GDM1 (cell line): ENCODE data around the gene APBB2.
A peak's percentile ranks its signal among the peaks of the same experiment; 100 is the strongest.
"Not testable (repeated sequence)": the region's sequence is repeated elsewhere in the genome, so short reads cannot be mapped to it uniquely, and the experiment has no call there.

Source experiments
- DNase-seq: peaks from one replicate; lab custom pipeline; 2025; lab: John Stamatoyannopoulos, UW

APBB2 gene

DNA sequence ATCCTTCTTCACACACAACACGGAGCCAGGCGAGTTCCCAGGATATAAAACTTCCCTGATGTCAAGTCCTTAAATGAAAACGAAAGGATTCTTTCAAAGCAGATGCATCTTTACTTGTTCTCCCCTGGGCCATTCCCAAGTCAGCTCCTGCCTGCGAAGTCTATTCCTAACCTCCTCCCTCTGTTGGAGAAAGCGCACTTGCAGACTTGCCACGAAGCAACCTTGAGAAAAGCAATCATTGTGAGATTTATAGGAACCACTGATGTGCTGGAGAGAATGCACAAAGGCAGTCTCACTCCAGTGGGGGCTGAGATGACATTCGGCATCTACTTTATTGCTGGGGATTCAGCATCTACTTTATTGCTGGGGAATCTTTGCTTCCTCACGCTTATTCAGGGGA lies 308.9 kb downstream of the APBB2 start:
- no peak for DNase-seq

DNA sequence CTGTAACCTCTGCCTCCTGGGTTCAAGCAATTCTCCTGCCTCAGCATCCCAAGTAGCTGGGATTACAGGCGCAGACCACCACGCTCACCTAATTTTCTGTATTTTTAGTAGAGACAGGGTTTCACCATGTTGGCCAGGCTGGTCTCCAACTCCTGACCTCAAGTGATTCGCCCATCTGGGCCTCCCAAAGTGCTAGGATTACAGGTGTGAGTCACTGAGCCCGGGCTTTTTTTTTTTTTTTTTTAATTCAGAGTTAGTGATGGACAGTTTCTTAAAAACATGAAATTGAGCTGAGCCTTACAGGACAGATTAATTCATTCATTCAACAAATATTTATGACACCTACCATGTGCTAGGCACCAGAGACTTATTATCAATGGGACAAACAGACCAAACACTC lies 313.8 kb downstream of the APBB2 start:
- DNase-seq = not testable (repeated sequence)

DNA sequence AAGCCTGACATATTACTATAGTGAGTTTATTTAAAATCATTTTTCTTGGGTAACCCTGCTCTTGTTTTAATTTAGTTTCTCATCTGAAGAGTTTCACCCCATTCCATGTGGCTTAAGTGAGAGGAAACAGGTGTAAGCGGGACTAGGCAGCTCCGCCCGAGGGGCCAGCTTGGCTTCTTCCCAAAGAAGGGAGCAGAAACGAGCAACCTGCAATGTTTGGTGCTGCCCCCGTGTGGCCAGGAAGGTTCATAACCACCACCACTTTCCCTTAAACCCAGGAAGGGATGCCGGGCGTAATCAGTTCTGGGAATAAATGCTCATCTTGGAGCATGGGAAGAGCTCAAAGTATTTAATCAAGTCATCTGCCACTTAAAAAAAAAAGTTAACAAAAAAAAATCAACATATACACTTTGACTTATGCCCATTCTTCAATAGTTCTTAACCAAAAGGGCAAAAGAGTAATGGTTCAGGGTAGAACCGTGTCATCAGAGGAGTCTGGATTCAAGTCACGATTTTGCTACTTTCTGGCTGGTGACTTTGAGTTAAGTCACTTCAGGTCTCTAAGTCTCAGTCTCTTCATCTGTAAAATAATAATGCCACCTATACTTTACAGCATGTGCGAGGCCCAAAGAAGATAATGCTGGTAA lies 316.7 kb downstream of the APBB2 start:
- peak; percentile 12 for DNase-seq

DNA sequence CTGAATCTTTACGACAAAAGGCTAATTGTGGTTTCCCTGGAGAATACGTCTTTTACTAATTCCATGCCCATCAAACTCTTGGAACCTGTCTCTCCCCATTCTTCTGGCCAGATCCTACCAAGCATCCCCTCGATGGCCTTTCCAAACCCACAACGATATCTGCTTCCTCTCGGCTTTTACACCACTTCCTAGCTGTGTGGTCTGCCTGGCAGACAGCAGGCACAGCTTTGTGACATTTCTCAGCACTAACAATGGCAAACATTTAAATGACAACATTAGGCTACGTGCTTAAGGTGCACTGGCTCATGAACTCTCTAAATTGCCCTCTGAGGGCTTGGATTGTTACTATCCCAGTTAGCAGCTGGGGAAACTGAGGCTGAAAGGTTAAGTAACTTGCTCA lies 323.6 kb downstream of the APBB2 start:
- no peak for DNase-seq

DNA sequence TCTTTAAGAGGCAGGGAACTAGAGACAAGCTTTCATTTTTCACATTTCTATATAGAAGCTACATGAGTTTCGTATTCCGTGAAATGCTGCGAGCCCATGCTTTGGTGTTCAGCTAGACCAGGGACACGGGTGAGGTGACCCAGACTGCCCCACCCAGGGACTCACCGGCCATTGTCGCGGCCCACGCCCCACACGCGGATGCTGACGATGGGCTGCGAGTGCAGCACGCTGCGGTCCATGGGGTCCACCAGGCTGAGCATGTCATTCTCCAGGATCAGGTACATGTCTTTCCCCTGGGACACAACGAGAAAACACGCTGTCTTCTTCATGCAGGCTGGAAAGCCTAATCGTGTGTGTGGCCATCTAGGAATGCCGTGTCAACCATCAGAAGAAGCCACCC lies 324.1 kb downstream of the APBB2 start:
- DNase-seq = no peak

DNA sequence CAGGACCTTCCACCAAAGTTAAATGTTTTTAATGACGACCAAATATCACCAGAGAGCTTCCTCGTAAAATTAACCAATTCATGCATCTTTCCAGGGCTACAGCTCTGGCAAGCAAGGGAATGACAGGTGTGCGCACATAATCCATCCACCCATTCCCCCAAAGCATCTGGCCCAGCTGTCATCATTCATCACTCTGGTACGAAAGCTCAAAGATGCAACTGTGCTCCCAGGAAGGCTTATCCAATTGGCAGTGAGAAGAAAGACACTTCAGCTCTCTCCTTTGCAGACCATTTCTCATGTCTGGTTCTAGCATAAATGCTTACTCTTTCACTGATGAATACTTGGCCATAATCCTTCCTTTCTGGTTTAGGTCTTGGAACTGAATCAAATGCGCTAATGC lies 325.4 kb downstream of the APBB2 start:
- no peak for DNase-seq

DNA sequence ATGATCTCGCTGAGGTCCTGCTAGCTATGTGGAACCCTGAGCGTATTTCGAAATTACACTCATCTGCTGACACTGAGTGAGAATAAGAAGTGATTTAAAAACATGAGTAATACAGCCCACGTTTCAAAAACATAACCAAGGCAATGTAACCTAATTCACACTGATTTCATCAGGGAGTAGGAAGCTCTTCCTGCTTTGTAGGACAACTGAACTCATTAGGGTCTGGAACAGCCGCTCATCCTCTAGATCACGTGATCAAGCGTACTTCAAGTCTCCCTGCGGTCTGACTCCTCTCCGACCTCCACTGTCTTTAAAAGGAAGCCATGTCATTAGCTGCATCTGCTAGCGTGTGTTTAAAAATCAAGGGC lies 326.6 kb downstream of the APBB2 start:
- no peak for DNase-seq

DNA sequence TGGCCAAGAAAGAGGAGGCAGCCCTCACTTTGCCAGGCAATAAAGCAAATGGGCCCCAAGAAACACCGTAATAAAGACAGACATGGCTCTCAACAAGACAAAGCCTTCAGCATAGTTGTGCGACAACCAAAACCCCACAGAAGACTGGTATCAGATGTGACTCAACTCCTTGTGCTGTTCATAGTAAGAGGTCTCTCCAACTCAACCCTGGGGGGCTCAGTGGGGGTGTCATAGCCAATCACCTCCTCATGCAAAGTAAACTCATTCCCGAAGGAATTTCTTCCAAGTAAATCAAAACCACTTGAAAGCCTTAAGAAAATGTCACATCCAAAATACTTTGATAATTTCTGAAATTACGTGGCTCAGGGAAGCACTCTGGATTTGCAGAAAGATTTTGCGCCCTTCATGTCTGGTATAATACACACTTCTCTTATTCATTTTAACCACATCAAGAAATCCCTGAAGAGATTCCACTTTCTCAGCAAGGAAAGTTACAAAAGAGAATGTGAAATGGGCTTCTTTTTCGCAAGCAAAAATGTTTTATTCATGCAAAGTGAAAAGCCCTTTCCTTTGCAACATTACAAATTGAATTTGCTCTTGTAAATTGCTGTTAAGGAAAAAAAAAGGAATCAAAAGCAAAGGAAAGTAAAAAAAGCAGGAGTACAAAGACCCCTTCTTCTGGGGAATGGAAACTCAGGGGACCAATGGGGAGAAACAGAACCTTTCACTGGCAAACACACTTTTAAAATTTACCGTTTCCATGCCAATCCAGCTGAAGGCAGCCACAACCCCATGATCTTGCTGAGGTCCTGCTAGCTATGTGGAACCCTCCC lies 327.2 kb downstream of the APBB2 start:
- DNase-seq = no peak

DNA sequence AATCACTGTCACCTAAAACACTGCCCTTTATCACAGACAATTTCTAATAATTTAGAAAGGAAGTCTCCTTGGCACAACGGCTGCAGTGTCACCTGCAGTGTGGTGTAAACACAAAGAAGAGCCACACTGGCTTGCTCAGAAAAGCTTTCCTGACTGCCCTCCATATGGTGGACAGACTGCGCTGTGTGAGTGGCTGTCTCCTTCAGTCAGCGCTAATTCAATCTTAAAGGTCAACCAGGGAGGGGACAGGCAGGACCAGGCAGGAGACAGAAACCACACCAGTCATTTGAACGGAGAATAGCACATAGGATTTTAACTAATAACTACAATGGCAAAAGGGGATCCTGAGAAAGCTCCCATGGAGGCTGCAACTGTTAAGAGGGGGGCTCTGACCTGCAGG lies 332.5 kb downstream of the APBB2 start:
- no peak for DNase-seq

DNA sequence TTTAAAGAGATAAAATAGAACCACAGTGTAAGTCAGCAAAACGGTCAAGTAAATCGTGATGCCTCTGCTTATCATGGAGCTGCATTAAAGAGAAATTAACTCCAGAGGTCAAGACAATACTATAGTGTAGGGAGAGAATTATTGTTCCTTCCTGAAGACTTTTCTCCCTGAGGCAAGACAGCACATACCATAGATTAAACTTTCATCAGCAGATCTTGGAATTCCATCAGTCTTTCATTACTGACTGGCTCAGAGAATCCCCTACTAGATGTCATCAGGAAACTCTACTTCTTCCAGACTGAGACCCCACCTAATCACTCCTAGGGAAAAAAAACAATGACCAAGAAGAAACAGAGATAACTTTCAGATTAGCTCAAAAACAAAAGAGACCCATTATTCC lies 333.2 kb downstream of the APBB2 start:
- DNase-seq = no peak

DNA sequence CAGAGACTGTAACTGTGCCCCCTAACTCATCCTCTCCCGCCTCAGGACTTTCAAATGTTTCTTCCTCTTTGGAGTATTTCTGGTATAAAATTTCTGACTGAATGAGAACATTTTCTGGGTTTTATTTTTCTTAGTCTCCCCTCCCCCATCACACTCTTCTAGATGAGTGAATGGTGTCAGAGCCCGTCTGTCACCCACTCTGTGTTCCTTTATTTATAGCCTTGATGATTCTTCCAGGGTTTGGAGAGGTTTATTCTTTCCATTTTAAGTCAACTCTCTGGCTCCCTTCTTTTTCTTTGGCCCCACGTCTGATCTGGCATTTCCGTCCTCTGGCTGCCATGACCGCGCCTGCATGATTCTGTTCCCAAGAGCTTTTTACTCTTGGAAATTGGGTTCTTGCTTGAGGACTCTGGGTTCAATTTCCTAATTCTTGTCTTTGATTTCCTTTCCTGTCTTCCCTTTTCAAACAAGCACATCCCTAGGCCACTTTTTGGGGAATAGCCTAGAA lies 335.7 kb downstream of the APBB2 start:
- DNase-seq = no peak

DNA sequence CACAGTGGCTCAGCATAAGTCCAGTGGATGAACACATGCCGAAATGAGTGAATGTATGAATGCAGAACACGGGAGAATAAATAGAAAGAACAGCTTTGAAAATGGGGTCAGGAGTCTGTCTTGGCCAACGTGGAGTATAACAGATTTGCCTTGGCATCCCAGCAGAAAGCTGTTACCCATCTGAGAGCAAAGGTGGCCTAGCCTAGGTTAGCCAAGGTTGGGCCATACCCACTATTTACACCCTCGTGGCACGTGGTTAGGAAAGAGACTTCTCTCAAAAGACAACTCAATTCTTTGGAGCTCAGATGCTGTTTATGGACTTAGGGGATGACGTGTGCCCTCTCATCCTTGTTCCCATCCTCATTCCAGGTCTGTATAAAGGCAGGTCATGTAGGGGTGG lies 337.3 kb downstream of the APBB2 start:
- DNase-seq = no peak

DNA sequence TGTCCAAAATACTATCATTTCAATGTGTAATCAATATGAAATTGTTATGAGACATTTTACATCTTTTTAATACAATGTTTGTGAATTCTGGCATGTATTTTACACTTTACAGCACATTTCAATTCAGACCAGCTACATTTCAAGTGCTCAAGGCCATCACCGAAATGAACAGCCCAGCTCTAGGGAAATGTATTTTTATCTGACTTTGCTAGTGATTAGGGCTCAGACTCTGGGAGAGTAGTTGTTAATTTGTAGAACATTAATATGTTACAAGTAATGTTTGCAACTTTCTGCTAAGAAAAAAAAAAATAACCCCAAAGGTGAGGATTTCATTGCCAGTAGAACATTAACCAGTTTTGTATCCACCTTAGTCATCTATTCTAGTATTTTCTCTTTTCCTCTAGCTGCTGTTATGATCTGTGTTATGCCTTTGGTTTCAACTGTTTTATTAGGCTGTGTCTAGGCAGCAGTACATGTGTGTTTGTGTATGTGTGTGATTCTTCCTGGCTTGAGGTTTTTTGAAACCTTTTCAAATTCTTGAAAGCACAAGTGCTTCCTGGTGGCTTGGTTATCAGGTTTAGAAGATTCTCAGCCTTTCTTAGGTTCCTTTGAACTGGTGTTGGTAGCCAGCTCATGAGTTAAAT lies 338.7 kb downstream of the APBB2 start:
- DNase-seq = no peak

DNA sequence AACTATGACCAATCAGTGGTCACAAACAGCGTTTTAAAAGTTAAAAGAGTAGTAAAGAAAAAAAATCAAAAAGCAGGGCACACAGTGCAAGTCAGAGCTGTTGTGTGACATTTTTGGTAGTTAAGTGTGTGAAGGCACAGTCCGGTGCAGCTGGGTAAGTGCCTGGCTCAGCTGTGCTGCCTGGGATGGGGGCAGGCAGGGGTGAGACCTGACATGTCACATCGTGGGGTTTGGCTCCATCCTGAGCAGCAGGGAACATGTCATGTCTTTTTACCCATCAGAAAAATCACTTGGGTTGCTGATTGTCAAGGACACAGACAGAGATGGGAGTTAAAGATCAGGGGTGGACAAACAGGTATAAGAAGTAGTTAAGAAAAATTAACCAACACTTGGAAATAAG lies 339.4 kb downstream of the APBB2 start:
- no peak for DNase-seq

DNA sequence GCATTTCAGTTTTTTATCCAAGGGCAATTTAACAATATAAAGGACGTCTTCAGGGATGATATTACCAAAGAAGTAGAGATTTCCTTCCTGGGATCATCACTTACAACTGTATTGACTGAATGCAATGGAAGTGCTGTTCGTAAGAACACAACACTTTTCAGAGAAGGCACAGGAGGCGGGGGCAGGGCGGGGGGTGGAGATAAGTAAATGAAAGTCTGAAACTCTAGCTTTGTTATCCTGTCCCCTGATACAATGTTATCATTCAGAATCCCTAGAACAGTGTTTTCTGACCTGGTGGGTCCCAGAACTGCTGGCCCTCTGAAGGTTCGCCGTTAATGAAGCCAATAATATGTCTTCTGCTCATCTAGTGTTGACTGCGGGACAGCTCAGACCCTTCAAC lies 340.0 kb downstream of the APBB2 start:
- DNase-seq = no peak

DNA sequence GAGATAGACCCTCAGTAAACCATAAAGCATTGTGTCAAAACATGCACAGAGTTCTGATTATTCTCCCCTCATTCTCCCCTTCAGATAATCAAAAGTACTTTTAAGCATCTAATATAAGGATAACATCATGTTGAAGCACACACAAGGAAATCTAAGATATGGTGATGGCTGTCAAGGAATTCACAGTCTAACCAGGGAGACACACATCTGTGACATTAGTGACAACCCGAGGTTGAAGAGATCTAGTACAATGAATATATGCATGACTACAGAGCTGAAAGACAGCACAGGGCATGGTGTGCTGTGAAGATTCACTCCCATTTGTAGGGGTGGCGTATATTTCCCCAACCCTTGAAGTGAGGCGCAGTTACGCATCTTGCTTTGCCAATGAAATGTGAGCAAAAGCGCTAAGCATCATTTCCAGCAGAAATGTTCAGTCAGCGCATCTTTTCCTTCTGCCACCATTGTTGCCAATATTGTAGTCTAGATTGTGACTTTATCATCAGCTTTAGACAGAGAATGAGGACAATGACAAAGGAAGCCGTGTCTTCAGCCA lies 342.6 kb downstream of the APBB2 start:
- DNase-seq = no peak

DNA sequence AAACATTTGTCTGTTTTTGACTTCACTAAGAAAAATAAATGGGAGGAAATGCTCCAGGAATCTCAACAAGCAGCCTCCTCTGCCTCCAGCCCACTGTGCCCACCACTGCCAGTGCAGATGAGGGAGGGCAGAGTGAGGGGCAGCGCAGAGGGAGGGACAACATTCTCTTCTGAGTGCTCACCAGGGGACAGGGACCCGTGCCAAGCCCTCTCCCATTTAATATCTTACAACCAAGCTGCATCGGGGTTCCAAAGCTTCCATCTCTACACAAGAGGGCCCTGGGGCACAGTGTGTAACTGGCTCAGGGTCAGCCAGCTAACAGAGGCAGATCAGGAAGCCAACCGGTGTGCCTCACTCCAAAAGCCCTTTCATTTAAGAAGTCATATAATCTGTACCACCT lies 344.2 kb downstream of the APBB2 start:
- DNase-seq = no peak

DNA sequence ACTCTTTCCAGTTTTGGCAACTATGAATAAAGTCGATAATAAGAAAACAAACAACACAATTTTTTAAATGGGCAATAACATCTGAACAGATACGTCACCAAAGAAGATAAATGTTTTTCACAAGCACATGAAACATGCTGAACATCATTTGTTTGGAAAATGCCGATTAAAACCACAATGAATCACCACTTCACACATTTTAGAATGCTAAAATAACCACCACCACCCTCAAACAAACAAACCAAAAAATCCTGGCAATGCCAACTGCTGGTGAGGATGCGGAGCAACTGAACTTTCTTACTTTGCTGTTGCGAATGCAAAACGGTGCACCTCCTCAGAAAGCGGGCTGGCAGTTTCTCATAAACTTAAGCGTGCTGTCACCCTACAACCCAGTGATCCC lies 348.6 kb downstream of the APBB2 start:
- DNase-seq = no peak

DNA sequence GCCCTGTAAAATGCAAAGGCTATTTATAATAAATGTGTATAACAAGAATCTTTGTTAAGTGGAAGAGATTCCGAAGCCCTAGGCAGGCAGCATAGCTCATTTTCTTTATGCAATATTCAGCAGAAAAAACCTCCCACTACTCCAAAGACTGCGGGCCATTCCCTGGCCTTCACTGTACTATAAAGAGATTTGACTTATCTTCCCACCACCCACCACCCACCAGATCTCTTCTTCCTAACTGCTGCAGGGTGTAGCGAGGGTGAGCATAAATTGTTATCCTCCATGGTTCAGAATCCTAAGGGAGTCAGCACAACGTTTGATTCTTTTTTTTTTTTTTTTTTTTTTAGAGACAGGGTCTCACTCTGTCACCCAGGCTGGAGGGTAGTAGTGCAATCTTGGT lies 349.8 kb downstream of the APBB2 start:
- no peak for DNase-seq

DNA sequence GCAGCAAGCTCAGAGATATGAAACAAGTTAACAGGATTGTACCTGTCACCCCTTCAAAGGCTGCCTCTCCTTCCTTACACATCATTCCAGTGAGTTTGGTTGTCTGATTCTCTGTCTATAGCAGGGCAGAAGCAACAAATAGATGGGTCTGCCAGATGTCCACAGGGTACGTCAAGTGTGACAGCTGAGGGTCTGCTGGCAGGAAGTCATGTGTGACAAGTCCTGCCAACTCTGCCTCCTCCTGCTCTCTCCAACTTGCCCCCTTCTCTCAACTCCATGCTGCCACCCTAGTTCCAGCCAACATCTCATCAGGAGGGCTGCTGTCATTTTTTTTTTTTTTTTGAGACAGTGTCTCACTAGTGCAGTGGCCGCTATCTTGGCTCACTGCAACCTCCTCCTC lies 355.4 kb downstream of the APBB2 start:
- DNase-seq = no peak

DNA sequence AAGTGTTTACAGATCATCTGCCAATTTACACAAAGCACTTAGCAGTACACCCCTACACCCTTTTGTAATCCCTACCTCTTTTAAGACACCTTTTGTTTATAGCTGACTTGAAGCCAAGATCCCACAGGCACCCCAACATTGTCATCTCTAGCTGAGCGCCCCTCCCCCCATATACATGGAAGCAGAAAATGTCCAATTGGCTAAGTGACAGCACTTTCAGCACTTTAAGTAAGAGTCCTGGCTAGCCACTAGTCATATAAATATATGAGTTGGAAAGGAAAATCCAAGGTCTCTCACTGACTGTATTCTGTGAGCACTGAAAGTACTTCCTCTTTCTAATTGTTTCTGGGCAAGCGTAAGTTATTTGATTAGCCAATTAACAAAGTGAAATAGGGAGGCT lies 356.4 kb downstream of the APBB2 start:
- DNase-seq = no peak

DNA sequence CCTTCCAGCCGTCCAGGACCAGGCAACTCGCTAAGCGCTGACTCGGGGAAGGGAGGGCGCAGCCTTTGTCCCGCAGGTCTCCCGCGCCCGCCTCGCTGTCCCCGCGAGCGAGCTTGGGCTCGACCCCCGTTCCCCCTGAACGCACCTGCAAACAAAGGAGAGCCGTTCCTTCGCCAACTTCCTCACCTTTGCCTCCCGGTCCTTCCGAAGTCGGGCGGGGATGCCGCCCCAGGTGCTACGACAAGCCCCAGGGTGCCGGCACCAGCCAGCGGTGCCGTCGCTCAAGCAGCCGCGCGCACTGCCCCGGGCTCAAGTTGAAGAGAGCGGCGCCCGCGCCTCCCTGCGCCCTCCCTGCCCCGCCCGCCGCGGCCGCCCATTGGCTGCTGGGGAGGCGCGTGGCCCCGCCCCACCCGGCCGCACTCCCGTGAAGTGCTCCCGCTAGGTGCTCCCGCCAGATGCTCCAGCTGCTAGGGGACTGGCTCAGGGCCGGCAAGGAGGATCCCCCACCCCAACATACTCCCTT lies 357.4 kb downstream of the APBB2 start:
- no peak for DNase-seq
